Amniotic epithelial cell (primary cell): ENCODE data around the gene KRTAP5-5.
"Not testable (repeated sequence)": the region's sequence is repeated elsewhere in the genome, so short reads cannot be mapped to it uniquely, and the experiment has no call there.

Experiments
- DNase-seq: peaks from one replicate; pipeline ENCODE4 v3.0.0-alpha.2; 2010; ENCODE audit warnings: low read depth

The KRTAP5-5 gene

DNA sequence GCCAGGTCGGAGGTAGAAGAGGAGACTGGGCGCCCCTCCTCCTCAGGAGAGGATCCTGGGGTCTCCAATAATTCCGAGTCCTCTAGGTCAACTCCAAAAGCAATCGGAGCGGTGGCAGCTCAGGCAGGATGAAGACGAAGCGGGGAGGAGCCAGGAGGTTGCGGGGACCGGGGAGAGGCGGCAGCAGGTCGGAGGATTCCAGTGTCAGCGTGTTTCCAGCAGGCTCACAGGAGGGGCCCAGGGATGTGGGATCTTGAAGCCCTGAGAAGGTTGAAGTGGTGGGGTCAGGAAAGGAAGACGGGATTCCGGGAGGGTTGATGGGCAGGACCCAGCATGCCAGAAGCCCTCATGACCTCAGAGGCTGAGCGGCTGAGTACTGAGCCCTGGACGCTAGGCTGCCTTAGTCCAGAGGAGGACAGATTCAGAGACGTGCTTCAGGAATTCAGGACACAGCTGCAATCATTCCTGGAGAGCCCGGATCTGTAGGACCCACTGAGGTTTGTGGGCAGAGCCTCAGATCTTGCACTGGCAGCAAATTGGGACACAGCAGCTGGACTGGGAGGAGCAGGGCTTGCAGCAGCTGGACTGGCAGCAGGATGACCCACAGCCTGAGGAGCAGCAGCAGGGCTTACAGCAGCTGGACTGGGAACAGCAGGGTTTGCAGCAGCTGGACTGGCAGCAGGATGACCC lies 22.3 kb upstream of the KRTAP5-5 start:
- DNase-seq: peak; percentile 5

GRCh38 chr11:1607901-1608300 lies 21.7 kb upstream of the KRTAP5-5 start:
- not testable (repeated sequence) for DNase-seq

GRCh38 chr11:1608363-1608762 lies 21.2 kb upstream of the KRTAP5-5 start, which contains the start of gene KRTAP5-3:
Gene KRTAP5-3 (minus strand): TSS chr11:1608463. CDS start chr11:1608385, 78 bp downstream.
- no peak for DNase-seq

DNA sequence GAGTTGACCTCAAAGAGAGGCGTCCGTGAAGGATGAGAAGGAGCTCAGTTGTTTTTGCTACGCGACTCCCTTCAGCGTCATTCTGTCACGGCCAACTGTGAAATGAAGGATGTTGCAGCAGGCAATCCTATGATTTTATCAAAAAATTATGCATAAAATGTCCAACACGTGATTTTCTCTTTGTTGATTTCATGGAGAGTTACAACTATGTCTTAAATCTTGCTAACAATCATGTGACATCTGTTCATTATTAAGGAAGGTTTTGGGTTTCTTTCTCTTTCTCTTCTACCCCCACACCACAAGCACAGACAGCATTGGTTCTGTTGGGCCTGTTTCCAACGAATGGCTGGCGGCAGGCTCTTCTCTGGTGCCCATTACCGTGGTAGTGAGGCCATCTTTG lies 11.3 kb upstream of the KRTAP5-5 start:
- DNase-seq: no peak

GRCh38 chr11:1619449-1619848 lies 10.1 kb upstream of the KRTAP5-5 start:
- DNase-seq: no peak

- no peak for DNase-seq
These were observed 7.5 kb upstream of the KRTAP5-5 start, which contains the start of gene KRTAP5-4 for GRCh38 chr11:1622086-1622485. Gene KRTAP5-4 (minus strand): TSS chr11:1622138. CDS start chr11:1622093, 45 bp downstream.

DNA sequence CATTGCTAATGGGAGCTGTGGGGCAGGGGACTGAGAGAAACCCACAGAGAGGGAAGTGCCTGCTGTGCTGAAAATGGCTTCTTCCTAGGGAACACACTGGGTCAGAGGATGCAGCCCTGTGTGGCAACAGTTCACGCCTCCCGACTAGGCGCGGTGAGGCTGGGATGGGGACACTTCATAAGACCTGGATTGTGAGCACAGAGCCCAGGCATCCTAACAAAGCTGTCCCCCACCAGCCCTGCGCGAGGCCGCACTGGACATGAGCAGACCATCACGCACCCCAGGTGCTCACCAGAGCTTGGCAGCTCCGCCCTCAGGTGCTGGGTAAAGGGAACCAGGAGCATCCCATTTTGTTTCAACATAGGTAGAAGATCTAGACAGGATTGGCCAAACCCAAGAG lies 5.9 kb upstream of the KRTAP5-5 start:
- no peak for DNase-seq

DNA sequence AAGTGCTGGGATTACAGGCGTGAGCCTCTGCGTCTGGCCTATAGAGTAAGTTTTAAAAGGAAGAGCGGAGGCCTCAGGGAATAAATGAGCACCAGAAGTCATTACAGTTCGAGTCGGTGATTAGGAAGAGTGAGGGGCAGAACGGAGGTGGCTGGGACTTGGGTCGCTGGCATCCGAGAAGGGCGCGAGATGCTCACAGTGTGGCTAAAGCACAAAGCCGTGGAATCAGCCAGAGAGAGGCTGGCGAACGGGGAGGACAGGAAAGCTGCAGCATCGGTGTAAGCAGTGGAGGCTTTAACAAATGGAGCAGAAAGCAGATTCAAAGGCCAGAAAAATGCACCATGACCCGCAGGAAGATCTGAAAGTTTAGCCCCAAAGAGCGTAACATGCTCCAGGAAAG lies 5.0 kb upstream of the KRTAP5-5 start:
- DNase-seq: no peak

DNA sequence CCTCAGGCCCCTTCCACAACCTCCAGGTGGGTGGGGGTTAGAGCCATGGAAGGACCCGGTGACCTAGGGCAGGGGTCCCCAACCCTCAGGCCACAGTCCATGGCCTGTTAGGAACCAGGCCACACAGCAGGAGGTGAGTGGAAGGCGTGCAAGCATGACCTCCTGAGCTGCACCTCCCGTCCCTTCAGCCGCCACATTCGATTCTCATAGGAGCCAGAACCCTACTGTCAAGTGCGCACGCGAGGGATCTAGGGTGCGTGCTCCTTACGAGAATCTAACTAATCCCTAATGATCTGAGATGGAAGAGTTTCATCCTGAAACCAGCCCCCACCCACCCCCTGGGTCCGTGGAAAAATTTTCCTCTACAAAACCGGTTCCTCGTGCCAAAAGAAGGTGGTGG lies 4.0 kb upstream of the KRTAP5-5 start:
- no peak for DNase-seq

DNA sequence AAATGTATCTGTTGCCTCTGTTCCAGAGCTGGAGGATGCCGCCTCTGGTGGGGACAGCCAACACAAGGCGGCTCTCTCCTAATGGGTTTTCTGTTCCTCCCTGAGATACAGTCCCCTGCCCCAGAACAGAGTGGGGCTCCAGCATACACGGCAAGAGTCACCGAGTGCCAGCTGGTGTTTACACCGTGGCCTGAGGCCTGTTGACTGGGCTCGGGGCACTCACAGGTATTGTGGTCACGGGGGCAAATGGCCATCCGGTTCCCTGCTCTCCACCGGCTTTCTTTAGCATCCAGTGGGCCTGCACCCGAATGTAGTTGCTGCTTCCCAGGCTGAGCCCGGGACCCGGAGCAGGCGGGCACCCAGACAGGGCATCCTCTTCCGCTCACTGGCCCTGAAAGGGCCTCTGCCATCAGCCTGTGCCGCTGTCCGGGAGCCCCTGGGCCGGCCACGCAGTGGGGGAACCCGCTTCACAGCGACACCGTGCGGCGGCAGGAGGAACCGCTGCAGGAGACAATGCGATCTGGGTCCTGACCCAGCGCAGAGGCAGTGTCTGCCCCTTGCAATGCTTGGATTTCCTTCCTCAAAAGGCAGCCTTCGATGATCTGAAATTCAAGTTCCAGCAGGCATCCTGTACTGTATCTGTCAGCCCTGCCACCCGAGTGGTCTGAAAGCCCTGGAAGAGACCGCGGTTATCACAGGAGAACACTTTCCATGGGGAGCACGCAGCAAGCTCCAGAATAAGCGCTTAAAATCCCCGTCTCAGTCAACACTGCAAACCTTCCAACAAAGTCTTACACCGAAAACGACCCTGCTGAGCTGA lies 859 bp upstream of the KRTAP5-5 start:
- DNase-seq: peak; percentile 4

DNA sequence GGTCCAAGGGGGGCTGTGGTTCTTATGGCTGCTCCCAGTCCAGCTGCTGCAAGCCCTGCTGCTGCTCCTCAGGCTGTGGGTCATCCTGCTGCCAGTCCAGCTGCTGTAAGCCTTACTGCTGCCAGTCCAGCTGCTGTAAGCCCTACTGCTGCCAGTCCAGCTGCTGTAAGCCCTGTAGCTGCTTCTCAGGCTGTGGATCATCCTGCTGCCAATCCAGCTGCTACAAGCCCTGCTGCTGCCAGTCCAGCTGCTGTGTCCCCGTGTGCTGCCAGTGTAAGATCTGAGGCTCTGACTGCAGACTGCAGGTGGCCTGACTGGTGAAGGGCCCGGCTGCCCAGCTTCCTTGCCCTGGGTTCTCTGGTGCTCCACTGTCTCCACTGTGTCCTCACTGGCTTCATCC lies 696 bp downstream of the KRTAP5-5 start:
- no peak for DNase-seq

- no peak for DNase-seq
These were observed 1.5 kb downstream of the KRTAP5-5 start for GRCh38 chr11:1631066-1631568.

DNA sequence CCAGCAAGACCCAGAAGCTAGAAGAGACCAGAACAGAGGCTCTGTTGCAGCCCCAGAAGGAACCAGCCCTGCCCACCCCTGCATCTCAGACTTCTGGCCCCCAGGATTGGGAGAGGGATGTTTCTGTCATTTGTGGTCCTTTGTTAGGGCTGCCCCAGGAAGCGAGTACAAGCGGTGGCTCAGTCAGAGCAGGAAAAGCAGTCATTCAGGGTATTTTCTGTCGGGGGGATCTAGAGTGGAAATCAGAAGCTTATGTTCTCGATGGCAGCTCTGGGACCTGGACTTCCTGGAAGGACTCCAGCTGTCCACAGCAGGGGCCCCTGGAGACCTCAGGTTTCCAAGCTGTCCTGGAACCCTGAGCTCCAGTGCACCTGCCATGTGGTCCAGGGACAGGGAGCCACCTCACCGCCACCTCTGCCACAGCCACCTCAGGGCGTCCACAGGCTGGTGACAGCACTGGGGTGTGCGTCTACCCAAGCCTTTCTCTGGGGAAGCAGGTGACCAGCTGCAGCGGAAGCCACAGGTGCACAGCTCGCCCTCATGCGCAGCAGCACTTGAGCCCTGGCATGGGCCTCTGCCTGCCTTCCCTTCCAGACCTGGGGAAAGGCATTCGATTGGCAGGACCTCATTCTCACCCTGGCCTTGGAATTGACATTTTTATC lies 2.6 kb downstream of the KRTAP5-5 start:
- no peak for DNase-seq

DNA sequence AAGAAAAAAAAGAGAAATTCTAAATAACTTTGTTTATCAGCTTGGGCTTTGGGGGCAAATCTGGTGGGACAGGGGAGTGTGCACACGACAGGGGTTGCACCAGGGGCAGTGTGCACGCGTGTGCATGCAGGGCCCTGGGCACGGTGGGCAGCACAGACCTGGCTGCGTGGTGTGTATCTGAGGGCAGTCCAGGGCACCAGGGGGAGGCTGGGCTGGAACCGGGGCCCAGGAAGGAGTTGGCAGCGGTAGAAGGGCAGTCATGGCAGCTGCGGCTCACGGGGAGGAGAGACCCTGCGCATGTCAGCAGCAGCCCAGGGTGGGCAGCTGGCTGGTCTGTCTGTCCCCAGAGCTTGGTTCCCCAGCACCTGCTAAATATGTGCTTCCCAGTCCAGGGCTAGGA lies 4.3 kb downstream of the KRTAP5-5 start:
- no peak for DNase-seq

GRCh38 chr11:1636291-1636950 lies 6.8 kb downstream of the KRTAP5-5 start:
- DNase-seq: no peak

GRCh38 chr11:1637628-1638027 lies 8.1 kb downstream of the KRTAP5-5 start:
- no peak for DNase-seq

DNA sequence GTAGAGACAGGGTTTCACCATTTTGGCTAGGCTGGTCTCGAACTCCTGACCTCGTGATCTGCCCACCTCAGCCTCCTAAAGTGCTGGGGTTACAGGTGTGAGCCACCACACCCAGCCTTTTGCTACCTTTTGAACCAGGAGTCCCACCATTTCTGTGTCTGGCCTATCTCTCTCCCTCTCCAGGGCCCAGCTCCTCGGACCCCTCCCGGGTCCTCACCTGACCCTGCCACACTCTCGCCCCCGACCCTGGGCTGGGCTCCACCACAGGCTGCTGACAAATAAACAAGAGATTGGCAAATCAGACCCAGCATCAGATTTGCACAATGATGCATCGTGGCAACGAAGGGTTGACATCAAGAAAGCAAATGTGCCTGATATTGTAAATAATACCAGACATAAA lies 8.8 kb downstream of the KRTAP5-5 start:
- no peak for DNase-seq

DNA sequence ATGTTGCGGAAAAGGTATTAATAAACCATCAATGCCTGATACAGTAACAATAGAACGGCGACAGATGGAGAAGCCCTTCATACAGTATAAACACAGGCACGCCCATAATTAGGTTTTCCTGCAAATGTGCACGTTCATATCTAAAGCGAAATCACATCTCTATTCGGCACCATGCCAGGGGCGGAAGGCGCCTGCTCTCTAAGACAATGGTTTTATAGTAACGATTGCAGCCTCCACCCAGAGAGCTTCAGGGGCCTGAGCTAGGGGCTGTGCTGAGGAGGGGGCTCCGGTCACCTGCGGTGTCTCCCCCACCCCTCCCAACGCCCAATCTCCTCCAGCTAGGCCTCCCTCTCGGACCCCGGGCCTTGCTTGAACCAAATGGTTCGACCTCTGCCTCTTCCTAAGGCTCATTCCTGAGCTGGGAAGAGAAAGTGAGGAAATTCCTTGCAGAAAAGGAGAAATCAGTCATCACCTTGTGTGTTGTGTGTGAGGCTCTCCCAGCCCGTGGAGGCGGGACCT lies 9.6 kb downstream of the KRTAP5-5 start:
- DNase-seq: no peak

GRCh38 chr11:1639666-1640065 lies 10.1 kb downstream of the KRTAP5-5 start:
- DNase-seq: no peak

GRCh38 chr11:1640076-1640946 lies 10.7 kb downstream of the KRTAP5-5 start:
- no peak for DNase-seq

DNA sequence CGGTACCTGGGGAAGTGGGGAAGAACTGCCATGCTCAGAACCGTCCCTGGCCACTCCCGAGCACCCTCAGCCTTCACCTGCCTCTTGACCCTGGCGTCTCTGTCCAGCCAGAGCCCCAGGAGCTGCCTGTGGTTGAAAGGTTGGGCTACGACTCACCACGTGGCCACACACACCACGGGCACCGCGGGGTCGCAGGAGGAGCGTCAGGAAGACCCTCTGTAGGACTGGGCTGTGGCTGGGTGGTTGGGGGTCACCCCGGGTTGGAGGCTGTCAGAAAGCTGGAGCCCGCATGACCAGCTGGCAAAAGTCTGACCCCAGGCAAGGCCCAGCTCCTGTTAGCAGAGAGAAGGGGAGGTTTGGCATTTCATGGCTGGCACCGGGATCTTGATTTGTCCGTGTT lies 11.5 kb downstream of the KRTAP5-5 start:
- DNase-seq: no peak
